Right renal pelvis (tissue), 4 donors: Measurements from ENCODE around the gene HECTD1. TPM values are rescaled to one million over a fixed set of nuclear protein-coding genes. Genes with fewer than 3 reads are reported as not detected.
"Not testable (repeated sequence)": the region's sequence is repeated elsewhere in the genome, so short reads cannot be mapped to it uniquely, and the experiment has no call there.

ENCODE experiments used
- DNase-seq, 4 donors: peaks; one replicate each; pipeline ENCODE4 v3.0.0-alpha.2; 2013; ENCODE audit warnings: low read depth in 4 of 4, low spot score in 3 of 4, missing footprints in 1 of 4
- polyA plus RNA-seq, 4 donors: library from polyadenylated mRNA; unstranded; fragments of 120-200 nt; gene quantifications; one replicate each; pipeline ENCODE4 v1.2.1, GENCODE V29; 2013; ENCODE audit not compliant: insufficient read length in 4 of 4

HECTD1 gene
- polyA plus RNA-seq, 4 donors: 145 to 188 (median 176) TPM

DNA sequence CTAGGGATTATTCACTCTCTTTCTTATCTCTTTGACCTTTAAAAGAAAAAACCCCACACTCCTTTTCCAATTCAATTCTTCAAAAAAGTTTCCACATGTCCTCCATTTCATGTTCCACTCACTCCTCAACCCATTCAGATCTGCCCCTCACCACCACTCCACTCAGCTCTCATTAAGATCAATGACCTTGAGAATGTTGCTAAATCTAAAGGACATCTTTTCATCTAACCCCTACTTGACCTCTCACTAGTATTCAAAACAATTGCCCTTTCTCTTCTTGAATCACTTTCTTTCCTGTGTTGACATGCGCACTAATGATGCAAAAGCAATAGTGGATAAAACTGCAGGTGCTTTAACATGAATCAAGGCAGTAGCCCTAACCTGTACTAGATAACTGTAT, 9.9 kb downstream of the HECTD1 start:
- DNase-seq: no peak

DNA sequence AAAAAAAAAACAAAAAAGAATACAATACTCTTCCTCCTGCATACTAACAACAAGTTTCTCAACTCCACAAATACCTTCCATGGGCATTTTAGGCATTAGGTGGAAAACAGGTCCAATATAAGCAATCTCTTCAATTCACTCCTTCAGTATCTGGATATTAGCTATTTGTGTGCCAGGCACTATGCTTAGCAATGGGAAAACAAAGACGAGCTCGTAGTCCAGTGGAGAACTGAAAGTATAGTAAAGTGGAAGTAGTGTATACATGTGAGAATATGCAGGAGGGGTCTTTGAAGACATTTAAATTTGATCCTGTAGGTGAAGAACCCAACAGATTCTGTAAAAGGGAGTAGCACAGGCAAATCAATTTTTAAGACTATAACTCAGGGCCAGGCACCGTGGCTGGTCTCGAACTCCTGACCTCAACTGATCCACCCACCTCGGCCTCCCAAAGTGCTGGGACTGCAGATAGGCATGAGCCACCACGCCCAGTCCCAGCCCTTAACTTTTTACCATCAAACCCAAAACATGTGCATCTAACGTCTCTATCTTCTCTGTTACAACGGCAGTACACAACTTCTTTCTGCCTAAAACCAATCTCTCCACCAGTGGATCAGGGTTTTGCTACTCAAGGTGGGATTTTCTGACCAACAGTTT, 10.6 kb downstream of the HECTD1 start:
- DNase-seq: no peak

DNA sequence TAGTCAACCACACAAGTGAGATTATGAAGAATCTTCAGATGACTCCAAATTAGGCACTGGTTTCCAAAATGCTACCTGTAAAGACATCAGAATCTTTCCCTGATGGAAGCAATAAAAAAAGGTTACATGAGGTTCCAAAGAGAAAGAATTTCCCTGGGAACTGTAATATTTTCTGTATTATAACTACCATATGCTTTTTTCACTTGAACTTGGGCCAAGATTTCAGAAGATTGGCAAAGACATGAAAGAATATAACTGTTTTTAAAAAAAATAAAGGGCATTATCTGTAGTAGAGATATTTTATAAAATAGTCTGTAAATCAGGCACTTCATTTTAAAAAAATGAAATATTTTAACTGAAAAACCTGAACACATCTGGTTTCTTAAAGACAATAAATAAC, 12.9 kb downstream of the HECTD1 start:
- DNase-seq: no peak

DNA sequence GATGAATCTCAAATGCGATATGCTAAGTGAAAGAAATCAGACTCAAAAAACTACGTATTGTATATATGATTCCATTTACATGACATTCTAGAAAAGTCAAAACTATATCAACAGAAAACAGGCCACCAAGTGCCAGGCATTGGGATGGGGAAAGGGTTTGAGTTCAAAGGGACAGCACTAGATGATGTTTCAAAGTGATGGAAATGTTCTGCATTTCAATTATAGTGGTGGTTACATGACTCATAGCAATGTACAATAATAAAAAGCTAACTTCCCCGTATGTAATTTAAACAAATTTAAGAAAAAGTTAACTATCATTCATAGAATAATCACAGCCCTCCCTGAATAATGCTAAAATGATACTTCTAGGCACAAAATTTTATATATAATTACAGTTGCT, 13.5 kb downstream of the HECTD1 start:
- DNase-seq: no peak

GRCh38 chr14:31192544-31192943, 15.0 kb downstream of the HECTD1 start:
- not testable (repeated sequence) for DNase-seq

DNA sequence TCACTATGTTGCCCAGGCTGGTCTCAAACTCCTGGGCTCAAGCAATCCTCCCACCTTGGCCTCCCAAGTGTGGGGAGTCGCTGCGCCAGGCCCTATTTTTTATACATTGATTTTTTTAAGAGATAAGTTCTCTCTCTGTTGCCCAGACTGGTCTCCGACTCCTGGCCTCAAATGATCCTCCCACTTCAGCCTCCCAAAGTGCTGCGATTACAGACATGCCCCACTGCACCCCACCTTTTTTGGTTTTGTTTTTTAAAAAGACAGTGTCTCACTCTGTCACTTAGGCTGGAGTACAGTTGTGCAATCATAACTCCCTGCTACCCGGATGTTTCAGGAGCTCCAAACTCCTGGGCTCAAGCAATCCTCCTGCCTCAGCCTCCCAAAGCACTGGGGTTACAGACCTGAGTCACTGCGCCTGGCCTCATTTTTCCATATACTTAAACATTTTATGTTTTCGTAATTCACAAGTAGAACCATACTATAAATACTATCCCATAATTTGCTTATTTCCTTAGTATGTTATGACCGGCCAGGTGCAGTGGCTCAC, 16.8 kb downstream of the HECTD1 start:
- DNase-seq: no peak

DNA sequence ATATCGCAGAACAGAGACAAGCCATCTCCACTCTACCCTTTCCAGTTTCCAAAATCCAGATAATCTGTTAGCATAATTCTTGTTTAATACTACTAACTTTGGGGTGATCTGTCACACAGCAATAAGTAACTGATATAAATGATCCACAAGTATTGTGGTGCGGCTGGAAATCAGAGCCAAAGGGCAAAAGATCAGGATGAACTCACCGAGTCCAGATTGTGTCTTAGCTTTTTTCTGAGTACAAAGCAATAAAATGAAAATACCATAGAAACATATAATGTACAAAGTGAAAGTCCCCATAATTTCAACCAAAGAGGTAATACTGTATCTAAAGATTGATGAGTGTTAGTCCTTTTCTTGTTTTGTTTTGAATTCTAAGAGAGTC, 17.4 kb downstream of the HECTD1 start:
- no peak for DNase-seq

DNA sequence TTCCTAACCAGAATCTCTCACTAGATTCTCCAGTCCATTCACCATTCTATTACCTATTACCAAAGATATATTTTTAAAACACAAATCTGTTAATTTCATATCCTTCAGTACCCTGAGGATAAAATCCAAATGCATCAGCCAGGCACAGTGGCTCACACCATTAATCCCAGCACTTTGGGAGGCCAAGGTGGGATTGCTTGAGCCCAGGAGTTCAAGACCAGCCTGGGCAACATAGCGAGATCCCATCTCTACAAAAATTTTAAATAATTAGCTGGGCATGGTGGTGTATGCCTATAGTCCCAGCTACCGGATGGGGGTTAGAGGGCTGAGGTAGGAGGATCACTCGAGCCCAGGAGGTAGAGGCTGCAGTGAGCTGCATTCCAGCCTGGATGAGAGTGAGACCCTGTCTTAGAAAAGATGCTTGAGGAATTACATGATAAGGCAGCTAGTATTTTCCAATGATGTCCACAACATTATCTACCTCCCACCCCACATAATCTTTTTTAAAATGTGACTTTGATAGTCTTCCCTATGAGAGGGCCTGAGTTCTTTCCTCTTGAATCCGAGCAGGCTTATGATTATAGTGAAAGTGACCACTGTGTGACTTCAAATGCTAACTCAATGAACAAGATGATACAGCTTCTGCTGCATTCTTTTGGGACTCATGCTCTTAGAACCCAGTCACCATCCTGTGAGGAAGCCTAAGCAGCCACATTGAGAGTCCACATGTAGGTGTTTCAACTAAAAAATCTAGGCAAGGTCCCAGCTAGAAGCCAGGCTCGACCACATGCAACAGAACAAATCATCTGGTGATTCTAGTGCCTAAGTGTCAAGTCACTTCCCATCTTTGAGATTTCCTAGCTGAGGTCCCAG, 18.0 kb downstream of the HECTD1 start:
- DNase-seq: no peak

DNA sequence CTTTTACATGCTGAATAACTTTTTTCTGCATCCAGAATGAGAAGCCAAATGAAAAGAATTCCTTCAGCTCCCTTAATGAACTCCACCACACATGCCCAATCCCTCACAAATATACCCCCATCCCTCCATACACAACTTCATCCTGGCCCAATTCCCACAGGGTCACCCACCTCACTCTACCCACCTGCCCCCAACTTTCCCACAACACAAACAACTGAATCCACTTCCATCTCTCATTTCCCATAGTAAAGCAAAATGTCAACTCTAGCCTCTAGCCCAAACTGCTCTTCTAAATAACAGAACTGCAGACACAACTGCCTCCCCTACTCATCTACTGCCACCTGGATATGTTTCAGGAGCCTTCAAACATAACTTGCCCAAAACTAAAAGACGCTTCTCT, 18.8 kb downstream of the HECTD1 start:
- no peak for DNase-seq

DNA sequence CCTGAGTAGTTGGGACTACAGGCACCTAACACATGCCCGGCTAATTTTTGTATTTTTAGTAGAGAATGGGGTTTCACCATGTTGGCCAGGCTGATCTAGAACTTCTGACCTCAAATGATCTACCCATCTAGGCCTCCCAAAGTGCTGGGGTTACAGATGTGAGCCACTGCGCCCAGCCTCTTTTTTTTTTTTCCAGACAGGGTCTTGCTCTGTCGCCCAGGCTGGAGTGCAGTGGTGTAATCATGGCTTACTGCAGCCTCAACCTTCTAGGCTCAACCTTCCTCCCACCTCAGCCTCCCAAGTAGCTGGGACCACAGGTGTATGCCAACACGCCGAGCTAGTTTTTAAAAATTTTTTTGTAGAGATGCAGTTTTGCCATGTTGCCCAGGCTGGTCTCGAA, 25.6 kb downstream of the HECTD1 start:
- DNase-seq: not testable (repeated sequence)

DNA sequence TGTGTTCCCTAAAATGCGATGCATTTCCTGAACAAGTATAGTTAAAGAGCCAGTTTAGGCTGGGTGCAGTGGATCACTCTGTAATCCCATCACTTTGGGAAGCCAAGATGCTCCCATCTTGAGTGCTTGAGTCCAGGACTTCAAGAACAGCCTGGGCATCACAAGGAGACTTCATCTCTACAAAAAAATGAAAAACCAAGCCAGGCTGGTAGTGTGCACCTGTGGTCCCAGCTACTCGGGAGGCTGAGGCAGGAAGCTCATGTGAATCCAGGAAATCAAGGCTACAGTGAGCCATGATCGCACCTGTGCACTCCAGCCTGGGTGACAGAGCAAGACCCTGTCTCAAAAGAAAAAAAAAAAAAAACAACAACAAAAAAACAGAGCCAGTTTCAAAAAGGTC, 26.3 kb downstream of the HECTD1 start:
- DNase-seq: no peak

- no peak for DNase-seq
These were observed 27.1 kb downstream of the HECTD1 start for GRCh38 chr14:31180299-31181051.

DNA sequence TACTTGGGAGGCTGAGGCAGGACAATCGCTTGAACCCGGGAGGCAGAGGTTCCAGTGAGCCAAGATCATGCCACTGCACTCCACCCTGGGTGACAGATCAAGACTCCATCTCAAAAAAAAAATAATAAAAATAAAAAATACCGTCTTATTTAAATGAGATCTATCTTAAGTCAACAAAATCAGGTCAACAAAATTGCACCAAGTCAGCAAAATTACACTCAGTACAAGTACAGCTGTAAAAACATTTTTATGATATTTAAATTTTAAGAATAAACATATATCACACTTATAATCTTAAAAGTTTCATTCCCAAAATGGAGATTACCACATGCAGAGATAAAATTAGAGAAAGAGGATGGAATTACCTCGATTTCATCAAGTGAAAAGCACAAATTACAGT, 33.2 kb downstream of the HECTD1 start:
- DNase-seq: no peak

DNA sequence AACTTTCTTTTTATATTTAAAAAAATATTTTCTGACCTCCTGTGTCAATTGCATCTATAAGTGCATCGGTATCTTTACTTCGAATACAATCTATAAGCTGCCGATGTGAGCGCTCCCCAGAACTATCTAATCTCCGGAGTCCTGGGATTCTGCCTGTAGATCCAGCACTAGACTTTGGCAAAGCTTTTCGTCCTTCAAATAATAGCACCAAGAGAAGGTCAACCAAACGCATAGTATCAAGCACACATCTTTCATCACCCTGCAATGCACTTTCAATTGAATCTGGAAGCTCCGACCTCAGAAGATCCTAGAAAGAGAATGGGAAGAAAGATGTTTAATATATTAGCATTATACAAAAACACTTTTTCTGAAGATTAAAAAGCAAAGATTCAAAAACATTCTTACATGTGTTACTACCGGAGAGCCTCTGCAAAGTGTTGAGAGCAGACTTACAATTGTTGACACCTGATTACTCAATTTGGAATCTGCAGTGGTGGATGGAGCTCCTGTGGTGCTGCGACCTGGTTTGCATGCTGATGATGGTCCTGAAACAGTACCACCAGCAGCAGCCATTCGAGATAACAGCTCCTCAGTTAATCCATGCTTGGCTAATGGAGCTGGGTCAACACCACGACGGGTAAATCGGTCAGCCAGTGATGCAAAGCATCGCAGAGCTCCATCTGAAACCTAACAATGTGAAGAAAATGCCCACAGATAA, 34.3 kb downstream of the HECTD1 start:
- no peak for DNase-seq

DNA sequence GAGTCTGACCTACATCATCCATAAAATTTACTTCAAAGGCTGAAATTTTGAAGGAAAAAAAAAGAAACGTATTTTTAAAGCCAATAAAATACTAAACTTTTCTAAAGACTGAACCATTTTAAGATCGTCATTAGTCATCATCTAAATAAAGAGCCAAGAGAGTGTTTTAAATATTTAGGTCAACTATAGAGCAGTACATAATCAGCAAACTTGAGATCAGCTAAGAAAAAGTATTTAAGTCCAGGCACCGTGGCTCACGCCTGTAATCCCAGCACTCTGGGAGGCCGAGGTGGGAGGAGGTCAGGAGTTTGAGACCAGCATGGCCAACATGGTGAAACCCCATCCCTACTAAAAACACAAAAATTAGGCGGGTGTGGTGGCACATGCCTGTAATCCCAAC, 35.5 kb downstream of the HECTD1 start:
- DNase-seq: no peak

GRCh38 chr14:31170411-31170810, 37.2 kb downstream of the HECTD1 start:
- no peak for DNase-seq

DNA sequence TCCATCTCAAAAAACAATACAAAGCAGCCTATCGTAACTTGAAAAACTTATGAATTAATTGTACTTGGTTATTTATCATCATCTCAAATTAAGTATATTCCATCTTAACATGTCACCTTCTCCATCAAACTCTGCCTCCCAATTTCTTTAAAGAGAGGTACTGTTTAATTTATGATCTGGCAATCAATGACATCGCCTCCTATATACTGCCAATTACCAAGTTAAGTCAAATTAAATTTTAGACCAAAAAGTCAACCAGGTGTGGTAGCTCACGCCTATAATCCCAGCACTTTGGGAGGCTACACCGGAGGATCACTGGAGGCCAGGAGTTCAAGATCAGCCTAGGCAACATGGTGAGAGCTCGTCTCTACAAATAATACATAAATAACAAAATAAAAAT, 37.7 kb downstream of the HECTD1 start:
- DNase-seq: no peak

DNA sequence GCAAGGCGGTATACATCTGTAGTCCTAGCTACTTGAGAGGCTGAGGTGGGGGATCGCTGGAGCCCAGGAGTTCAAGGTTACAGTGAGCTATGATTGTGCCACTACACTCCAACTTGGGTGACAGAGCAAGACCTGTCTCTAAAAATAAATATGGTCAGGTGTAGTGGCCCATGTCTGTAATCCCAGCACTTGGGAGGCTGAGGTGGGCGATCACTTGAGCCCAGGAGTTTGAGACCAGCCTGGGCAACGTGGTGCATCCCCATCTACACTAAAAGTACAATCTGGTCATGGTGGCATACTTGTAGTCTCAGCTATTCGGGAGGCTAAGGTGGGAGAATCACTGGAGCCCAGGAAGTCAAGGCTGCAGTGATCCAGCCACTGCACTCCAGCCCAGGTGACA, 40.6 kb downstream of the HECTD1 start:
- no peak for DNase-seq

DNA sequence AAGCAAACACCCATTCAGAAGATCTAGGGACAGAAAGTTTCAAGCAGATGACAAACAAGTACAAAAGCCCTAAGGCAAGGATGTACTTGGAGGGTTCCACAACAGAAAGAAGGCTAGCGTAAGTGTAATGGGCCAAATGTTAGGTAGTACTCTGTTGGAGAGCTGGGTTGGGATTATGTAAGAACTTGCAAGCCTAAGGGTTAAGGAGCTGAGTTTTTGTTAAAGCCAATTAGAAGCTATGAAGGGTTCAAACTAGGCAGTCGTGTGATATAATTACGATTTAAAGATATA, 41.4 kb downstream of the HECTD1 start:
- no peak for DNase-seq

DNA sequence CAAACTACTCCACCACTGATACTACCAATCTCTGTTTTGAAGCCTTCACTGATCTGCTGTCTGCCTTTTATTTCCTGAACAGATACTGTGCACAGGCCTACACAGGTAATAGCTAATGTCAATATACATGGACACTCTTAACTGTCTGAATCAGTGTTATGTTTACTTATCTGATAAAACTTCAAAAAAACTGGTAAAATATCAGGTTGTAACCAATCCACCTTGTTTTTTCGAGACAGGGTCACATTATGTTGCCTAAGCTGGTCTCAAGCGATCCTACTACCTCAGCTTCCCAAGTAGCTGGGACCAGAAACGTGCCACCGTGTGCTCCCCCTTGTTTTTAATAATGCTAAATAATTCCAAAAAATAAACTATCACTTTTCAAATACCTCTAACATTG, 43.5 kb downstream of the HECTD1 start:
- DNase-seq: no peak
